Activated naive CD8-positive, alpha-beta T cell treated with anti-CD3 and anti-CD28 coated beads, Interleukin-2, amount 50 U/mL, for 24 hours (primary cell): Measurements from ENCODE around the gene RYR2.

ENCODE experiments used
- ATAC-seq: fragments of 150-1000 bp; cut with Tn5 transposase; one replicate; pipeline ENCODE4 v1.10.0; 2021
- DNase-seq: peaks from one replicate; pipeline ENCODE4 v3.0.0; 2021
- H3K27ac Mint-ChIP-seq: one replicate; pipeline ENCODE4 v1.8.0; 2021; ENCODE audit warnings: mild to moderate bottlenecking, mixed read lengths
- H3K27me3 Mint-ChIP-seq: one replicate; pipeline ENCODE4 v1.8.0; 2021; ENCODE audit warnings: mixed read lengths
- H3K36me3 Mint-ChIP-seq: one replicate; pipeline ENCODE4 v1.8.0; 2021; ENCODE audit warnings: low read depth, mixed read lengths
- H3K4me1 Mint-ChIP-seq: one replicate; pipeline ENCODE4 v1.8.0; 2021; ENCODE audit warnings: mixed read lengths
- H3K4me3 Mint-ChIP-seq: one replicate; pipeline ENCODE4 v1.8.0; 2021; ENCODE audit warnings: mild to moderate bottlenecking, moderate library complexity, mixed read lengths
- H3K9me3 Mint-ChIP-seq: one replicate; pipeline ENCODE4 v1.8.0; 2021; ENCODE audit warnings: mixed read lengths

Gene RYR2

GRCh38 chr1:237084341-237085077 lies 42.5 kb downstream of the RYR2 start:
- H3K27me3 Mint-ChIP-seq = peaks cover 1% of the 10 kb centered on the region
- H3K4me1 Mint-ChIP-seq = no peaks in the 10 kb centered on the region
- H3K36me3 Mint-ChIP-seq = no peaks in the 10 kb centered on the region
- no peaks in the 10 kb centered on the region for H3K9me3 Mint-ChIP-seq
- ATAC-seq (no peak), DNase-seq (no peak)
- no peak overlapping the region for H3K27ac Mint-ChIP-seq
- no peak overlapping the region for H3K4me3 Mint-ChIP-seq

GRCh38 chr1:237091691-237092090 lies 49.7 kb downstream of the RYR2 start:
- no peaks in the 10 kb centered on the region for H3K4me1 Mint-ChIP-seq
- no peak overlapping the region for H3K27ac Mint-ChIP-seq
- no peak for ATAC-seq
- H3K4me3 Mint-ChIP-seq = no peak overlapping the region
- H3K9me3 Mint-ChIP-seq = no peaks in the 10 kb centered on the region
- no peaks in the 10 kb centered on the region for H3K36me3 Mint-ChIP-seq
- no peaks in the 10 kb centered on the region for H3K27me3 Mint-ChIP-seq
- no peak for DNase-seq

GRCh38 chr1:237093691-237094090 lies 51.7 kb downstream of the RYR2 start:
- no peak for DNase-seq
- Mint-ChIP-seq H3K9me3 (peaks cover 4% of the 10 kb centered on the region), H3K36me3 (no peaks in the 10 kb centered on the region), H3K27me3 (peaks cover 3% of the 10 kb centered on the region), H3K4me1 (no peaks in the 10 kb centered on the region), H3K4me3 (no peak overlapping the region), H3K27ac (no peak overlapping the region)
- no peak for ATAC-seq

- DNase-seq (no peak), ATAC-seq (no peak)
- Mint-ChIP-seq H3K4me3 (no peak overlapping the region), H3K36me3 (no peaks in the 10 kb centered on the region), H3K27me3 (peaks cover 3% of the 10 kb centered on the region), H3K4me1 (no peaks in the 10 kb centered on the region), H3K9me3 (peaks cover 4% of the 10 kb centered on the region), H3K27ac (no peak overlapping the region)
These were observed 56.6 kb downstream of the RYR2 start for GRCh38 chr1:237098541-237098940.

GRCh38 chr1:237103021-237103420 lies 61.0 kb downstream of the RYR2 start:
- H3K36me3 Mint-ChIP-seq = no peaks in the 10 kb centered on the region
- peaks cover 4% of the 10 kb centered on the region for H3K9me3 Mint-ChIP-seq
- H3K4me1 Mint-ChIP-seq = no peaks in the 10 kb centered on the region
- no peak overlapping the region for H3K4me3 Mint-ChIP-seq
- DNase-seq (no peak), ATAC-seq (no peak)
- H3K27me3 Mint-ChIP-seq = peaks cover 8% of the 10 kb centered on the region
- H3K27ac Mint-ChIP-seq = no peak overlapping the region

- Mint-ChIP-seq H3K27ac (no peak overlapping the region), H3K4me3 (no peak overlapping the region), H3K9me3 (no peaks in the 10 kb centered on the region), H3K4me1 (no peaks in the 10 kb centered on the region), H3K27me3 (peaks cover 5% of the 10 kb centered on the region), H3K36me3 (no peaks in the 10 kb centered on the region)
- ATAC-seq (no peak), DNase-seq (no peak)
These were observed 62.1 kb downstream of the RYR2 start for GRCh38 chr1:237104096-237104495.

- H3K27ac Mint-ChIP-seq = no peak overlapping the region
These were observed 63.8 kb downstream of the RYR2 start for GRCh38 chr1:237105826-237106225.

GRCh38 chr1:237108297-237109040 lies 66.5 kb downstream of the RYR2 start:
- Mint-ChIP-seq H3K9me3 (no peaks in the 10 kb centered on the region), H3K36me3 (no peaks in the 10 kb centered on the region), H3K27ac (no peak overlapping the region), H3K4me1 (no peaks in the 10 kb centered on the region), H3K27me3 (peaks cover 10% of the 10 kb centered on the region), H3K4me3 (no peak overlapping the region)
- ATAC-seq = no peak
- no peak for DNase-seq

More at GRCh38 chr1:237105826-237106225, 63.8 kb downstream of the RYR2 start:
- H3K4me1 Mint-ChIP-seq = no peaks in the 10 kb centered on the region
- H3K36me3 Mint-ChIP-seq = no peaks in the 10 kb centered on the region
- no peak overlapping the region for H3K4me3 Mint-ChIP-seq
- H3K9me3 Mint-ChIP-seq = no peaks in the 10 kb centered on the region
- no peak for DNase-seq
- no peak for ATAC-seq
- peaks cover 5% of the 10 kb centered on the region for H3K27me3 Mint-ChIP-seq

- DNase-seq (no peak), ATAC-seq (no peak)
- H3K27me3 Mint-ChIP-seq = peaks cover 8% of the 10 kb centered on the region
- H3K4me1 Mint-ChIP-seq = no peaks in the 10 kb centered on the region
- H3K27ac Mint-ChIP-seq = no peak overlapping the region
- no peak overlapping the region for H3K4me3 Mint-ChIP-seq
- H3K9me3 Mint-ChIP-seq = no peaks in the 10 kb centered on the region
- no peaks in the 10 kb centered on the region for H3K36me3 Mint-ChIP-seq
These were observed 69.8 kb downstream of the RYR2 start for GRCh38 chr1:237111807-237112206.

- H3K9me3 Mint-ChIP-seq = no peaks in the 10 kb centered on the region
- DNase-seq = no peak
- no peaks in the 10 kb centered on the region for H3K36me3 Mint-ChIP-seq
- no peak overlapping the region for H3K4me3 Mint-ChIP-seq
- peaks cover 5% of the 10 kb centered on the region for H3K27me3 Mint-ChIP-seq
- no peak overlapping the region for H3K27ac Mint-ChIP-seq
- ATAC-seq = no peak
- H3K4me1 Mint-ChIP-seq = no peaks in the 10 kb centered on the region
These were observed 70.7 kb downstream of the RYR2 start for GRCh38 chr1:237112663-237113062.

GRCh38 chr1:237115035-237115434 lies 73.1 kb downstream of the RYR2 start:
- ATAC-seq = no peak
- no peak for DNase-seq
- H3K4me1 Mint-ChIP-seq = no peaks in the 10 kb centered on the region
- no peak overlapping the region for H3K27ac Mint-ChIP-seq
- H3K4me3 Mint-ChIP-seq = no peak overlapping the region
- H3K9me3 Mint-ChIP-seq = no peaks in the 10 kb centered on the region
- no peaks in the 10 kb centered on the region for H3K36me3 Mint-ChIP-seq
- peaks cover 7% of the 10 kb centered on the region for H3K27me3 Mint-ChIP-seq

- Mint-ChIP-seq H3K36me3 (no peaks in the 10 kb centered on the region), H3K27me3 (peaks cover 2% of the 10 kb centered on the region), H3K4me3 (no peak overlapping the region), H3K4me1 (no peaks in the 10 kb centered on the region), H3K9me3 (no peaks in the 10 kb centered on the region), H3K27ac (no peak overlapping the region)
- DNase-seq (no peak), ATAC-seq (no peak)
These were observed 77.1 kb downstream of the RYR2 start for GRCh38 chr1:237119091-237119490.

GRCh38 chr1:237120683-237121082 lies 78.7 kb downstream of the RYR2 start:
- Mint-ChIP-seq H3K27ac (no peak overlapping the region), H3K36me3 (no peaks in the 10 kb centered on the region), H3K27me3 (peaks cover 2% of the 10 kb centered on the region), H3K4me1 (no peaks in the 10 kb centered on the region), H3K9me3 (no peaks in the 10 kb centered on the region), H3K4me3 (no peak overlapping the region)
- DNase-seq (no peak), ATAC-seq (no peak)

- DNase-seq = no peak
- H3K4me3 Mint-ChIP-seq = no peak overlapping the region
- H3K27ac Mint-ChIP-seq = no peak overlapping the region
These were observed 83.0 kb downstream of the RYR2 start for GRCh38 chr1:237124856-237125462.

GRCh38 chr1:237126180-237126579 lies 84.2 kb downstream of the RYR2 start:
- H3K27ac Mint-ChIP-seq = no peak overlapping the region
- ATAC-seq (no peak), DNase-seq (no peak)
- no peaks in the 10 kb centered on the region for H3K4me1 Mint-ChIP-seq
- H3K27me3 Mint-ChIP-seq = no peaks in the 10 kb centered on the region
- no peak overlapping the region for H3K4me3 Mint-ChIP-seq
- H3K9me3 Mint-ChIP-seq = peaks cover 15% of the 10 kb centered on the region
- no peaks in the 10 kb centered on the region for H3K36me3 Mint-ChIP-seq

More at GRCh38 chr1:237124856-237125462, 83.0 kb downstream of the RYR2 start:
- Mint-ChIP-seq H3K36me3 (no peaks in the 10 kb centered on the region), H3K27me3 (no peaks in the 10 kb centered on the region), H3K4me1 (no peaks in the 10 kb centered on the region), H3K9me3 (peaks cover 11% of the 10 kb centered on the region)
- ATAC-seq = no peak
